H1 (cell line): Measurements from ENCODE around the gene MORF4L1. TPM values are rescaled to one million over a fixed set of nuclear protein-coding genes. Genes with fewer than 3 reads are reported as not detected.
"Not testable (repeated sequence)": the region's sequence is repeated elsewhere in the genome, so short reads cannot be mapped to it uniquely, and the experiment has no call there.

Experiments used
- CTCF ChIA-PET: fragments of 300-600 bp; sonication (Branson Sonifier 250); formaldehyde crosslinking; loops from one replicate; lab custom pipeline; 2021; ENCODE audit not compliant: partially characterized antibody; lab: Charles Lee
- POLR2A ChIA-PET: fragments of 300-600 bp; sonication (Branson Sonifier 250); formaldehyde crosslinking; loops from one replicate; lab custom pipeline; 2021; ENCODE audit warnings: inconsistent platforms; ENCODE audit not compliant: partially characterized antibody; lab: Charles Lee
- DNase-seq, 2 experiments: peaks; one replicate each; pipeline versions ENCODE4 v3.0.0 to v3.0.0-alpha.2; 2010 to 2022; ENCODE audit warnings: low spot score in 2 of 2, low read depth in 1 of 2, mixed read lengths in 1 of 2
- FAIRE-seq: peaks from 2 replicates; lab custom pipeline; 2011; peaks lifted over from hg19 to GRCh38; lab: Jason Lieb, UNC
- H2AFZ ChIP-seq: 2 replicates; pipeline ENCODE4 v1.8.1; 2012; ENCODE audit warnings: low read length, inconsistent platforms
- H2AK5ac ChIP-seq: 2 replicates; pipeline ENCODE4 v1.6.1; 2013; ENCODE audit warnings: low read depth, low read length
- H2BK120ac ChIP-seq: replicated peaks from 2 replicates; pipeline ENCODE3; 2013; ENCODE audit warnings: low read depth, low read length, inconsistent platforms
- H2BK12ac ChIP-seq: 2 replicates; pipeline ENCODE4 v1.6.1; 2013; ENCODE audit warnings: low read depth, low read length
- H2BK15ac ChIP-seq: 2 replicates; pipeline ENCODE4 v1.6.1; 2013; ENCODE audit warnings: low read length
- H2BK20ac ChIP-seq: 2 replicates; pipeline ENCODE4 v1.6.1; 2013; ENCODE audit warnings: low read length
- H2BK5ac ChIP-seq: 2 replicates; pipeline ENCODE4 v1.6.1; 2013; ENCODE audit warnings: low read depth, low read length
- H3K14ac ChIP-seq: 2 replicates; pipeline ENCODE4 v1.6.1; 2013; ENCODE audit warnings: inconsistent platforms; ENCODE audit not compliant: insufficient read length
- H3K18ac ChIP-seq: 2 replicates; pipeline ENCODE4 v1.6.1; 2013; ENCODE audit warnings: low read length; ENCODE audit errors: extremely low read depth
- H3K23ac ChIP-seq: 2 replicates; pipeline ENCODE4 v1.6.1; 2013; ENCODE audit warnings: inconsistent platforms; ENCODE audit not compliant: insufficient read length
- H3K23me2 ChIP-seq: 2 replicates; pipeline ENCODE4 v1.6.1; 2013; ENCODE audit warnings: low read depth, low read length
- H3K27ac ChIP-seq: 2 replicates; pipeline ENCODE4 v1.6.1; 2011; ENCODE audit warnings: low read depth, low read length, inconsistent platforms
- H3K27me3 ChIP-seq, 4 experiments: replicated peaks in 1 of 4; 1 replicate in 1 of 4; 2 replicates in 3 of 4; pipeline versions ENCODE4 v1.6.1 to v1.8.1; 2011 to 2013; ENCODE audit warnings: low read length in 3 of 4, mild to moderate bottlenecking in 3 of 4, inconsistent platforms in 2 of 4, mixed read lengths in 2 of 4, moderate library complexity in 1 of 4; ENCODE audit not compliant: control insufficient read depth in 3 of 4, insufficient read depth in 3 of 4; ENCODE audit errors: extremely low read depth in 1 of 4
- H3K36me3 ChIP-seq, 4 experiments: 2 replicates each; pipeline versions ENCODE4 v1.6.1 to v1.8.1; 2011 to 2013; ENCODE audit warnings: mild to moderate bottlenecking in 4 of 4, low read length in 3 of 4, moderate library complexity in 2 of 4, control low read depth in 1 of 4, inconsistent platforms in 1 of 4; ENCODE audit not compliant: insufficient read depth in 4 of 4, control insufficient read depth in 2 of 4
- H3K4ac ChIP-seq: replicated peaks from 2 replicates; pipeline ENCODE3; 2013; ENCODE audit warnings: low read length, low read depth, mixed read lengths, inconsistent platforms; ENCODE audit not compliant: insufficient read length
- H3K4me1 ChIP-seq, 4 experiments: replicated peaks in 1 of 4; 1 replicate in 1 of 4; 2 replicates in 3 of 4; pipeline versions ENCODE4 v1.6.1 to v1.8.1; 2011 to 2013; ENCODE audit warnings: low read length in 3 of 4, inconsistent platforms in 2 of 4, mixed read lengths in 1 of 4; ENCODE audit not compliant: insufficient read depth in 4 of 4, control insufficient read depth in 3 of 4
- H3K4me2 ChIP-seq, 2 experiments: 2 replicates each; pipeline versions ENCODE4 v1.6.1 to v1.8.1; 2011 to 2013; ENCODE audit warnings: low read depth in 2 of 2, low read length in 2 of 2, control low read depth in 1 of 2, inconsistent platforms in 1 of 2, mild to moderate bottlenecking in 1 of 2; ENCODE audit not compliant: insufficient read depth in 1 of 2
- H3K4me3 ChIP-seq, 4 experiments: fragments of 200-600, 300-600 bp in 1 of 4; sonication (generic), shearing (Covaris generic), sonication (Bioruptor Twin) in 1 of 4; 2 replicates each; pipeline versions ENCODE4 v1.5.1 to v1.8.1; 2011 to 2016; ENCODE audit warnings: low read length in 4 of 4, low read depth in 3 of 4, control low read depth in 2 of 4, inconsistent platforms in 2 of 4, mild to moderate bottlenecking in 2 of 4, mixed read lengths in 1 of 4, moderate library complexity in 1 of 4; ENCODE audit not compliant: insufficient read depth in 2 of 4; ENCODE audit errors: extremely low read depth in 1 of 4
- H3K56ac ChIP-seq: replicated peaks from 2 replicates; pipeline ENCODE3; 2013; ENCODE audit warnings: low read depth, mild to moderate bottlenecking, mixed read lengths, low read length, inconsistent platforms; ENCODE audit not compliant: insufficient read length
- H3K79me1 ChIP-seq: 2 replicates; pipeline ENCODE4 v1.6.1; 2013; ENCODE audit warnings: low read depth, low read length, control low read depth
- H3K79me2 ChIP-seq, 2 experiments: 2 replicates each; pipeline versions ENCODE4 v1.6.1 to v1.8.1; 2012 to 2013; ENCODE audit warnings: low read length in 2 of 2, mild to moderate bottlenecking in 2 of 2, inconsistent platforms in 1 of 2; ENCODE audit not compliant: insufficient read depth in 2 of 2, control insufficient read depth in 1 of 2
- H3K9ac ChIP-seq, 4 experiments: replicated peaks in 1 of 4; 1 replicate in 1 of 4; 2 replicates in 3 of 4; pipeline versions ENCODE4 v1.6.1 to v1.8.1; 2011 to 2013; ENCODE audit warnings: low read depth in 3 of 4, low read length in 3 of 4, control low read depth in 2 of 4, mild to moderate bottlenecking in 2 of 4, moderate library complexity in 2 of 4, inconsistent platforms in 1 of 4; ENCODE audit errors: extremely low read depth in 1 of 4
- H3K9me3 ChIP-seq, 2 experiments: 2 replicates each; pipeline versions ENCODE4 v1.6.1 to v1.8.1; 2012 to 2013; ENCODE audit warnings: mild to moderate bottlenecking in 2 of 2, moderate library complexity in 2 of 2, control low read depth in 1 of 2, inconsistent platforms in 1 of 2, low read depth in 1 of 2, low read length in 1 of 2, mixed read lengths in 1 of 2; ENCODE audit not compliant: insufficient read depth in 2 of 2
- H4K20me1 ChIP-seq, 2 experiments: replicated peaks in 1 of 2; 2 replicates each; pipeline versions ENCODE3 to v1.8.1; 2011 to 2013; ENCODE audit warnings: inconsistent platforms in 2 of 2, low read length in 2 of 2, mild to moderate bottlenecking in 1 of 2; ENCODE audit not compliant: insufficient read depth in 2 of 2, control insufficient read depth in 1 of 2
- H4K5ac ChIP-seq: 2 replicates; pipeline ENCODE4 v1.6.1; 2013; ENCODE audit warnings: low read length, low read depth, mixed read lengths, inconsistent platforms; ENCODE audit not compliant: insufficient read length
- H4K8ac ChIP-seq: 2 replicates; pipeline ENCODE4 v1.8.0; 2013; ENCODE audit warnings: mild to moderate bottlenecking, moderate library complexity, low read length, inconsistent platforms; ENCODE audit not compliant: insufficient read depth; ENCODE audit errors: extremely low read depth
- H4K91ac ChIP-seq: replicated peaks from 2 replicates; pipeline ENCODE3; 2013; ENCODE audit warnings: low read length, mixed read lengths, inconsistent platforms; ENCODE audit not compliant: insufficient read length
- WGBS, 2 experiments: shearing (Covaris generic) in 1 of 2; methylation state at CpG; one replicate each; pipeline versions ENCODE4 v1.1.6 to v1.1.7; 2013 to 2015; ENCODE audit warnings: low lambda C conversion rate in 2 of 2, mixed read lengths in 2 of 2, inconsistent platforms in 1 of 2, low coverage in 1 of 2, missing lambda C conversion rate in 1 of 2; ENCODE audit not compliant: insufficient replicate concordance in 2 of 2, insufficient coverage in 1 of 2, insufficient read length in 1 of 2; ENCODE audit errors: extremely low coverage in 1 of 2, missing lambda C conversion rate in 1 of 2; 5-methylcytosine and 5-hydroxymethylcytosine counted together
- polyA plus RNA-seq, 7 experiments: library from polyadenylated mRNA; depleted of rRNA in 3 of 7; stranded (reverse) in 5 of 7; unstranded in 2 of 7; fragments of >200 nt in 5 of 7; fragments of 200-250 nt in 2 of 7; gene quantifications; 1 replicate in 5 of 7; 2 replicates in 1 of 7; 4 replicates in 1 of 7; pipeline versions ENCODE4 v1.2.1 to v1.2.3, GENCODE V29; 2011 to 2013; ENCODE audit warnings: missing spikeins in 2 of 7, mixed read lengths in 2 of 7
- total RNA-seq: library from RNA; stranded (reverse); fragmentation: NEBNext Ultra II Directional; extraction: Animal tissue kit (Norgen Biotek cat#: 25700); gene quantifications from 2 replicates; pipeline ENCODE4 v1.2.1, GENCODE V29; 2021

MORF4L1 gene
- total and polyA plus RNA-seq, 2 of the 8 experiments (the other 6 are each of a cell fraction or from before 2014, with no cell fraction given): 260 to 533 TPM

DNA sequence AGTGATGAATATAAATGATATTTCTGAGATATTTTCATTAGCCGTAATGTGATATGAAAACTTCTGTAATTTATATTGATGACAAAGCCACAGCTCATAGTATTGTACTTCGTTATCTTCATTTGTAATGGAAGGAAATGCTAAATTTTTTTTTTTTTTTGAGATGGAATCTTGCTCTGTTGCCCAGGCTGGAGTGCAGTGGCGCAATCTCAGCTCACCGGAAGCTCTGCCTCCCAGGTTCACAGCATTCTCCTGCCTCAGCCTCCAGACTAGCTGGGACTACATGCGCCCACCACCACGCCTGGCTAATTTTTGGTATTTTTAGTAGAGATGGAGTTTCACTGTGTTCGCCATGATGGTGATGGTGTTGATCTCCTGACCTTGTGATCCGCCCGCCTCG is 7.1 kb upstream of the MORF4L1 start:
- 93% methylated on average over 10 of the region's 10 CpGs; no CpG with 5 or more reads in 1 of the 2 experiments for WGBS, 2 experiments

DNA sequence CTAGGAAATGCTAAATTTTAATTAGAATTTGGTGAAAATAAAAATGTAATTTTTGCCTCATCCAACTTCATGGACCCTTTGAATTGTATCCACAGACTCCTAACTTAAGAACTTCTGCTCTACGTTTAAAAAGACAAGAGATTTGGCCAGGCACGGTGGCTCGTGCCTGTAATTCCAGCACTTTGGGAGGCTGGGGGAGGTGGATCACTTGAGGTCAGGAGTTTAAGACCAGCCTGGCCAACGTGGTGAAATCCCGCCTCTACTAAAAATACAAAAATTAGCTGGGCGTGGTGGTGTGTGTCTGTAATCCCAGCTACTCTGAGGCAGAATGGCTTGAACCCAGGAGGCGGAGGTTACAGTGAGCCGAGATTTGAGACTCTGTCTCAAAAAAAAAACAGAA is 6.7 kb upstream of the MORF4L1 start:
- H3K79me2 ChIP-seq, FAIRE-seq, H2BK120ac ChIP-seq, H3K4me2 ChIP-seq, H4K5ac ChIP-seq, H2AK5ac ChIP-seq, H4K91ac ChIP-seq, H3K56ac ChIP-seq, H3K79me1 ChIP-seq, H3K9me3 ChIP-seq, H3K4ac ChIP-seq, H2BK20ac ChIP-seq, H3K9ac ChIP-seq, POLR2A ChIA-PET, H4K20me1 ChIP-seq, H3K14ac ChIP-seq, H3K4me1 ChIP-seq, H2BK15ac ChIP-seq, H3K23ac ChIP-seq, H2BK5ac ChIP-seq, H4K8ac ChIP-seq, H3K27ac ChIP-seq, H3K27me3 ChIP-seq, DNase-seq, H2AFZ ChIP-seq, H3K36me3 ChIP-seq, H3K23me2 ChIP-seq, H2BK12ac ChIP-seq, H3K18ac ChIP-seq, H3K4me3 ChIP-seq: not testable (repeated sequence)
- 97% methylated on average over 8 of the region's 8 CpGs; no CpG with 5 or more reads in 1 of the 2 experiments for WGBS, 2 experiments
- CTCF ChIA-PET: interaction anchor here (0.6 to 0.7 kb wide), 2 partner anchors 43 to 85 kb away, joined by 3 read pairs; no protein-coding TSS in a partner anchor

More for the DNA sequence above, 7.1 kb upstream of the MORF4L1 start:
- not testable (repeated sequence) for H4K8ac ChIP-seq, H3K18ac ChIP-seq, H3K9me3 ChIP-seq, H3K9ac ChIP-seq, H2BK12ac ChIP-seq, H3K36me3 ChIP-seq, H3K4me2 ChIP-seq, H2AK5ac ChIP-seq, H2BK5ac ChIP-seq, H2BK20ac ChIP-seq, H4K20me1 ChIP-seq, H3K4ac ChIP-seq, H3K23ac ChIP-seq, H2AFZ ChIP-seq, H4K5ac ChIP-seq, H3K27ac ChIP-seq, DNase-seq, H3K56ac ChIP-seq, H3K4me3 ChIP-seq, H4K91ac ChIP-seq, H3K14ac ChIP-seq, H3K27me3 ChIP-seq, H3K23me2 ChIP-seq, H3K79me2 ChIP-seq, FAIRE-seq, H3K4me1 ChIP-seq, H2BK120ac ChIP-seq, H3K79me1 ChIP-seq, H2BK15ac ChIP-seq
- ChIA-PET CTCF (interaction anchor here (0.6 to 1.1 kb wide), 3 partner anchors 43 to 300 kb away, joined by 3 read pairs; partner anchors contain the start of genes ADAMTS7 and CHRNA5), POLR2A (interaction anchor here (7.1 kb wide), 1 partner anchor 8 kb away, joined by 59 read pairs; the partner anchor contains the start of gene MORF4L1)
